Thoracic aorta (tissue), 2 donors: ENCODE data around the gene ABCG1. TPM values are rescaled to one million over a fixed set of nuclear protein-coding genes. Genes with fewer than 3 reads are reported as not detected.

Source experiments
- ATAC-seq: fragments of 150-250 bp; one replicate; pipeline ENCODE4 v1.8.0; 2017; ENCODE audit warnings: low read depth; ENCODE audit not compliant: insufficient number of reproducible peaks, low FRiP score
- DNase-seq: peaks from one replicate; pipeline ENCODE4 v3.0.0-alpha.2; 2020; ENCODE audit warnings: low spot score
- H3K27ac ChIP-seq, 2 donors: fragments of 200-600 bp; sonication (generic); 1 replicate in 1 of 2; 2 replicates in 1 of 2; pipeline ENCODE4 v1.5.1; 2016; ENCODE audit warnings: mild to moderate bottlenecking in 2 of 2, moderate library complexity in 2 of 2
- H3K27me3 ChIP-seq: fragments of 200-600 bp; sonication (generic); replicated peaks from 2 replicates; pipeline ENCODE4 v1.6.0; 2016; ENCODE audit warnings: mild to moderate bottlenecking; ENCODE audit not compliant: insufficient read depth
- H3K36me3 ChIP-seq: fragments of 200-600 bp; sonication (generic); one replicate; pipeline ENCODE4 v1.5.1; 2016
- H3K4me1 ChIP-seq, 2 donors: fragments of 200-600 bp; sonication (generic); 1 replicate in 1 of 2; 2 replicates in 1 of 2; pipeline versions ENCODE4 v1.5.1 to v1.6.0; 2016; ENCODE audit warnings: low read depth in 2 of 2, mild to moderate bottlenecking in 1 of 2; ENCODE audit not compliant: control insufficient read depth in 1 of 2
- H3K4me3 ChIP-seq: fragments of 200-600 bp; sonication (generic); 2 replicates; pipeline ENCODE4 v1.5.1; 2016; ENCODE audit warnings: mild to moderate bottlenecking
- H3K9me3 ChIP-seq: fragments of 200-600 bp; sonication (generic); 2 replicates; pipeline ENCODE4 v1.5.1; 2016
- total RNA-seq, 2 donors: library from RNA; depleted of rRNA; stranded (reverse); fragments of >200 nt; gene quantifications; one replicate each; pipeline versions ENCODE4 v1.1.0 to v1.2.3, GENCODE V29; 2016
- TF ChIP-seq, protein P1 (sequence below): fragments of 200-600 bp; sonication (generic); IDR thresholded peaks from one replicate; pipeline ENCODE4 v1.5.1; 2019; ENCODE audit warnings: antibody characterized with exemption

ABCG1 gene
- total RNA-seq, 2 donors from 2014 or later, result 15.6 to 20.6 TPM

DNA sequence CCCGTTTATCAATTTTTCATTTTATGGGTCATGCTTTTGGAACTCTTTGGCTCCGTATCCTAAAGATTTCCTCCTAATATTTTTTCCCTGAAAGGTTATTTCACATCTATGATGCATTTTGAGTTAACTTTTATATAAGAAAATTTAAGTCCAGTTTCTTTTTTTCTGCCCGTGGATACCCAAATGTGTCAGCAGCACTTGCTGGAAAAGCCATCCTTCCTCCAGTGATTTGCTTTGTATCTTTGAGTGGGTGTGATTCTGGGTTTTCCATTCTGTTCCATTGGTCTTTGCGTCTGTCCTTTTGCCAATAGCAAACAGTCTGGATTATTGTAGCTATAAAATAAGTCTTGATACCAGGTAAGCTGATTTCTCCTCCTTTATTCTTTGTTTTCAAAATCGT, 15.6 kb upstream of the ABCG1 start:
- Histone ChIP-seq H3K36me3 (no peaks in the 10 kb centered on the region), H3K9me3 (no peaks in the 10 kb centered on the region), H3K27me3 (no peaks in the 10 kb centered on the region), H3K4me3 (no peak overlapping the region), H3K27ac (no peak overlapping the region), H3K4me1 (no peaks in the 10 kb centered on the region)
- no peak for DNase-seq
- TF ChIP-seq, protein P1, sequence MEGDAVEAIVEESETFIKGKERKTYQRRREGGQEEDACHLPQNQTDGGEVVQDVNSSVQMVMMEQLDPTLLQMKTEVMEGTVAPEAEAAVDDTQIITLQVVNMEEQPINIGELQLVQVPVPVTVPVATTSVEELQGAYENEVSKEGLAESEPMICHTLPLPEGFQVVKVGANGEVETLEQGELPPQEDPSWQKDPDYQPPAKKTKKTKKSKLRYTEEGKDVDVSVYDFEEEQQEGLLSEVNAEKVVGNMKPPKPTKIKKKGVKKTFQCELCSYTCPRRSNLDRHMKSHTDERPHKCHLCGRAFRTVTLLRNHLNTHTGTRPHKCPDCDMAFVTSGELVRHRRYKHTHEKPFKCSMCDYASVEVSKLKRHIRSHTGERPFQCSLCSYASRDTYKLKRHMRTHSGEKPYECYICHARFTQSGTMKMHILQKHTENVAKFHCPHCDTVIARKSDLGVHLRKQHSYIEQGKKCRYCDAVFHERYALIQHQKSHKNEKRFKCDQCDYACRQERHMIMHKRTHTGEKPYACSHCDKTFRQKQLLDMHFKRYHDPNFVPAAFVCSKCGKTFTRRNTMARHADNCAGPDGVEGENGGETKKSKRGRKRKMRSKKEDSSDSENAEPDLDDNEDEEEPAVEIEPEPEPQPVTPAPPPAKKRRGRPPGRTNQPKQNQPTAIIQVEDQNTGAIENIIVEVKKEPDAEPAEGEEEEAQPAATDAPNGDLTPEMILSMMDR, result no peak
- no peak for ATAC-seq

DNA sequence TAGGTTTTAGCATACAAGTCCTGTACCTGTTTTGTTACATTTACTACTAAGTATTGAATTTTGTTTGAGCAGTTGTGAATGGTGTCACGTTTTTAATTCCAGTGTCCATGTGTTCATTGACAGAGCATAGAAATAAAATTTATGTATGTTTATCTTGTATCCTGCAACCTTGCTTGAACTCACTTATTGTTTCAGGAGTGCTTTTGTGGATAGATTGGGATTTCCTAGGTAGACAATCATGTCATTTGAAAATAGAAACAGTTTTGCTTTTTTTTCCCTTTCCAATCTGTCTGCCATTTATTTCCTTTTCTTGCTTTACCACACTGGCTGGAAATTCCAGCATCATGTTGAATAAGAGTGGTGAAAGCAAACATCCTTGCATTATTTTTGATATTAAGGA, 15.0 kb upstream of the ABCG1 start:
- H3K9me3 ChIP-seq, result no peaks in the 10 kb centered on the region
- no peaks in the 10 kb centered on the region for H3K36me3 ChIP-seq
- DNase-seq (no peak), ATAC-seq (no peak)
- no peaks in the 10 kb centered on the region for H3K4me1 ChIP-seq
- no peaks in the 10 kb centered on the region for H3K27me3 ChIP-seq
- TF ChIP-seq, protein P1, result no peak
- H3K27ac ChIP-seq, result no peak overlapping the region
- no peak overlapping the region for H3K4me3 ChIP-seq

DNA sequence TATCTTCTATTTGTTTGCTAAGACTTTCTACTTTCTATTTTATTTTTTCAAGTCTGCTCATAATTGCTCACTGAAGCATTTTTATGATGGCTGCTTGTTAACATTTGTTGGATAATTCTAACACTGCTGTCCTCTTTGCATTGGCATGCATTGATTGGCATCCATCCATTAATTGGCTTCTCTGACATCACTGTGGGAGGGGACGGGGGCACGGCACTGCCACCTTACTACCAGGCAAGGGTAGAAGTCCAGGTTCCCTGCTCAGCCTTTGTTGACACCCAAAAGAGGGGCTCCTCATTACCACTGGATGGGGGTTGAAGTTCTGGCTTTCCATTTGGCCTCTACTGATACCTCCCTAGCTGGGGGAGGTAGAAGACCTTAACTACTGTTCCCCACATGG, 11.5 kb upstream of the ABCG1 start:
- no peaks in the 10 kb centered on the region for H3K27me3 ChIP-seq
- H3K27ac ChIP-seq, result no peak overlapping the region
- no peak for DNase-seq
- ATAC-seq, result no peak
- no peak overlapping the region for H3K4me3 ChIP-seq
- TF ChIP-seq, protein P1, result no peak
- H3K9me3 ChIP-seq, result no peaks in the 10 kb centered on the region
- H3K4me1 ChIP-seq, result no peaks in the 10 kb centered on the region
- H3K36me3 ChIP-seq, result no peaks in the 10 kb centered on the region

DNA sequence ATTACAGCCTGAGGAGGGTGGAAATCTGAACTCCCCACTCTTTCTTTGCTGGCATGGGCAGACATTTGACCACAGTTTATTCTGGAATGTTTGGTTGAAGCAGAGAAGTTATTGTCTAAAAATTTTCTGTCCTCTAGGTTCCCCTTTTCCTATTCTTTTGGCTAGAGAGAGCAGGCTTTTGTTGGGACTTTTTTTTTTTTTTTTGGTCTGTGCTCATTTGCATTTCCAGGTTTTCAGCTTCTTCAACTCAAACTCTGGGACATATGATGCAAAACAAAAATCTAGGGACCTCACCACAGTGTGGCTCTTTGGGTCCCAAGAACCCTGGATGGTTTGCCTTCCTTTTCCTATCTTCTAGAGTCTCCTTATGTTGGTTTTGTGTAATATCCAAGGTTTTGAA, 10.9 kb upstream of the ABCG1 start:
- no peaks in the 10 kb centered on the region for H3K9me3 ChIP-seq
- H3K4me3 ChIP-seq, result no peak overlapping the region
- ATAC-seq (no peak), DNase-seq (no peak)
- H3K27ac ChIP-seq, result no peak overlapping the region
- no peaks in the 10 kb centered on the region for H3K36me3 ChIP-seq
- TF ChIP-seq, protein P1, result no peak
- H3K27me3 ChIP-seq, result no peaks in the 10 kb centered on the region
- no peaks in the 10 kb centered on the region for H3K4me1 ChIP-seq

DNA sequence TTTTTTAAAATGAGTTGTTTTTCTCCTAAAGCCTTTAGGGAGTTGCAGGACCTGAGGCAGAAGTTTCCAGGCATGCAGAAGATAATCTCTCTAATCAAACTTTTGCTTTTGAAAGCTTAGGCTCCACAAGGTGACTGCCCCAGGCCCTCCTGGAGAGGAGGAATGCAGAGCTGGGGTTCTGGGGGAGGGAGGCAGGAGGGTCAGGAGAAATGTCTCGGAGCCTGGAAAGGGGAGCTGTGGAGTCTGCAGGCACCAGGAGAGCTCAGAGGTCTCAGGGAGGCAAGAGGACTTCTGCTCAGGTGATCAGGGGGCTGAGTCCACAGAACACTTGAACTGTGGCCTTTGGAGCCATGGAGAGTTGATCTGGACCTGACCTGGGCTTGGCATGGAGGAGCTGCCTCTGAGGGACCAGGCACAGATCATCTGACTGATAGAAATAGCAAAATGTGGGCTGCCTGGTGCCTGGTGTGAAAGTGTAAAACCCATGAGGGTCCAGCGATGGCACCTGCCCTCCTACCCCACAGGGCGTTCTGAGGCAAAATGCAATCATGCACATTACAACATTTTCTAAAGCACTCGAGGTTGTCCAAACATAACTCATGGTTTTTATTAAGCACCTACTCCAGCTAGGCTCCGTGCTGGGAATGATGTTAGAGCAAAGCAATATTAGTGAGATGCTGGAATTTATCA, 10.0 kb upstream of the ABCG1 start:
- Histone ChIP-seq H3K4me1 (no peaks in the 10 kb centered on the region), H3K36me3 (no peaks in the 10 kb centered on the region), H3K9me3 (no peaks in the 10 kb centered on the region), H3K27me3 (no peaks in the 10 kb centered on the region), H3K4me3 (no peak overlapping the region), H3K27ac (no peak overlapping the region)
- DNase-seq, result no peak
- ATAC-seq, result no peak
- TF ChIP-seq, protein P1, result no peak
